Ascending aorta (tissue), 2 donors: ENCODE data around the gene NELFB. TPM values are rescaled to one million over a fixed set of nuclear protein-coding genes. Genes with fewer than 3 reads are reported as not detected.
A peak's percentile ranks its signal among the peaks of the same experiment; 100 is the strongest.

Experiments used
- DNase-seq, 2 donors: peaks; one replicate each; pipeline ENCODE4 v3.0.0-alpha.2; 2019; ENCODE audit warnings: low spot score in 2 of 2
- H3K27ac ChIP-seq, 2 donors: fragments of 200-600 bp; sonication (generic); one replicate each; pipeline ENCODE4 v1.5.1; 2016 to 2017; ENCODE audit warnings: mild to moderate bottlenecking in 1 of 2
- H3K27me3 ChIP-seq: fragments of 200-600 bp; sonication (generic); one replicate; pipeline ENCODE4 v1.5.1; 2017
- H3K36me3 ChIP-seq, 2 donors: fragments of 200-600 bp; sonication (generic); one replicate each; pipeline ENCODE4 v1.5.1; 2016
- H3K4me1 ChIP-seq, 2 donors: fragments of 200-600 bp; sonication (generic); one replicate each; pipeline ENCODE4 v1.5.1; 2016 to 2017; ENCODE audit warnings: mild to moderate bottlenecking in 1 of 2
- H3K4me3 ChIP-seq, 2 donors: fragments of 200-600 bp; sonication (generic); one replicate each; pipeline ENCODE4 v1.5.1; 2016 to 2017; ENCODE audit warnings: mild to moderate bottlenecking in 1 of 2
- H3K9me3 ChIP-seq, 2 donors: fragments of 200-600 bp; sonication (generic); one replicate each; pipeline ENCODE4 v1.5.1; 2016
- CTCF ChIP-seq, 3 experiments: fragments of 200-600 bp in 2 of 3; fragments of 450-650 bp in 1 of 3; sonication (generic) in 2 of 3; IDR thresholded peaks; one replicate each; pipeline ENCODE4 v1.5.1; 2016 to 2019; ENCODE audit warnings: antibody characterized with exemption in 3 of 3, mild to moderate bottlenecking in 1 of 3, moderate library complexity in 1 of 3
- intact Hi-C: fragments of 100-400 bp; cut with DNase I; formaldehyde crosslinking; loops from one replicate; pipeline ENCODE4 v1.15.1; 2023
- total RNA-seq: library from RNA; depleted of rRNA; stranded (reverse); fragments of >200 nt; gene quantifications from one replicate; pipeline ENCODE4 v1.1.0, GENCODE V29; 2016

NELFB gene
- total RNA-seq, 1 donor from 2014 or later = 71.7 TPM

DNA sequence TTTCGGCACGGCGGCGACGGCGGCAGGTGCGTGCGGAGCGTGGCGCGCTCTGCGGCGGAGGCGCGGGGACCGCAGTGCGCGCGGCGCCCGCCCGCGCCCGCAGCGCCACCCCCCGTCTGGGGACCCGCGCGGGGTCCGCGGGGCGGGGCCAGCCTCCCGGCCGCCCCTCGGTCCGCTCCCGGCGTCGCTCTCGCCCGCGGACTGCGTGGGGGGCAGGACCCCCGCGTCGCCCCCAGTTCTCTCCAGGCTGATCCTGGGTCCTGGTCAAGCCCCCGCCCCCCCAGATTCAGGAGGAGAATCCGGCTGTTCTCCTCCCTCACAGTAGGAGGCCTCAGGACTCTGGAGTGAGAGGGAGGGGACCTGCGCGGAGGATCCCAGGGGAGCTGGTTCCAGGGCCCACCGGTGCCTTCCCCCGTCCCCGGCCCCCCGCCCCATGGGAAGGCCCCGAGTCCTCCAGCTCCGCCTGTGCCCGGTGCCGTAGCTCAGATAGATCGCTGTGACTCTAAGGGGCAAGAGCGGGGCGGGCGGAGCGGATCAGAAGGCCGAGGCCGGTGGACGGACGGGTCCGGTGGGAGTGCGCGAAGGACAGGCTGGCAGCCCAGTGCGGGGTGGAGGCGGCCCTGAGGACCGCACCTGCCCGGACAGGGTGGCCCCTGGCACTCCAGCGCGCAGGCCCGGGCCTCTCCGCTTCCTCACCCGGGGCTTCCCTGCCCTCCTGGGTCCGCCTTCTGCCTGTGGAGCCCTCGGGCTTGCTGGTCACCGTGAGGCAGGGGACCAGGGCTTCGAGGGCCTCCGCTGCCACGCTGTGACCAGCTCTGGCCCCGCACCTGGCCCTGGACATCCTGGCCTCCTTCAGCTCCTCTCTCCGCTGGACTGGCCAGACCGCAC is 32.7 kb upstream of the NELFB start, which contains the start of gene RNF208:
RNF208 (minus strand) TSS at position 51 of the 888 bp plus-strand sequence. CDS start 1,028 bp downstream, outside the sequence.
- H3K27me3 ChIP-seq = no peaks in the 10 kb centered on the region
- TF ChIP-seq CTCF (IDR thresholded peaks at IDR 0.05) = no peak
- peak within 1 kb of the TSS; percentile 94 to 95 for H3K27ac ChIP-seq
- H3K36me3 ChIP-seq = no peaks in the 10 kb centered on the region
- peak within 1 kb of the TSS; percentile 75 to 89 for H3K4me3 ChIP-seq
- intact Hi-C loops = loop anchor here (1.0 to 10.0 kb wide), 5 partner anchors 18 to 428 kb away; partner anchors contain the start of genes ANAPC2, CCDC183, SSNA1 and TMEM141
- DNase-seq = no peak
- peaks cover 5 to 19% of the 10 kb centered on the region in 2 donors for H3K4me1 ChIP-seq
- H3K9me3 ChIP-seq = no peaks in the 10 kb centered on the region

GRCh38 chr9:137223078-137223970 is 31.8 kb upstream of the NELFB start:
- Histone ChIP-seq H3K4me3 (peak overlapping the region; percentile 75 to 89), H3K9me3 (no peaks in the 10 kb centered on the region), H3K27ac (peak overlapping the region; percentile 94 to 95), H3K4me1 (peaks cover 5 to 19% of the 10 kb centered on the region in 2 donors), H3K36me3 (no peaks in the 10 kb centered on the region), H3K27me3 (no peaks in the 10 kb centered on the region)
- intact Hi-C loops = loop anchor here (1.0 to 10.0 kb wide), 5 partner anchors 17 to 429 kb away; partner anchors contain the start of genes ANAPC2, CCDC183, SSNA1 and TMEM141
- peak; percentile 94 to 99 for DNase-seq
- TF ChIP-seq CTCF (IDR thresholded peaks at IDR 0.05) = no peak

- Histone ChIP-seq H3K4me1 (peaks cover 5 to 19% of the 10 kb centered on the region in 2 donors), H3K9me3 (no peaks in the 10 kb centered on the region), H3K27me3 (no peaks in the 10 kb centered on the region), H3K36me3 (no peaks in the 10 kb centered on the region), H3K27ac (peak within 1 kb of the TSS; percentile 94 to 95), H3K4me3 (peak within 1 kb of the TSS; percentile 75 to 89)
- TF ChIP-seq CTCF (IDR thresholded peaks at IDR 0.05) = no peak
- intact Hi-C loops = loop anchor here (10.0 kb wide), 1 partner anchor 430 kb away; the partner anchor contains the start of genes CCDC183 and TMEM141
- no peak for DNase-seq
Observed at GRCh38 chr9:137224830-137225694, 30.1 kb upstream of the NELFB start, which contains the start of gene CYSRT1. Gene CYSRT1, plus strand, starts transcription at chr9:137225174. Its CDS starts 448 bp downstream, at chr9:137225622.

GRCh38 chr9:137225699-137226331 is 29.3 kb upstream of the NELFB start:
- DNase-seq = no peak
- no peak overlapping the region for H3K27ac ChIP-seq
- no peak for TF ChIP-seq CTCF (IDR thresholded peaks at IDR 0.05)
- intact Hi-C loops = loop anchor here (2.0 to 10.0 kb wide), 2 partner anchors 107 to 431 kb away; partner anchors contain the start of genes CCDC183 and TMEM141
- no peaks in the 10 kb centered on the region for H3K9me3 ChIP-seq
- H3K4me3 ChIP-seq = no peak overlapping the region
- no peaks in the 10 kb centered on the region for H3K27me3 ChIP-seq
- peaks cover 5 to 19% of the 10 kb centered on the region in 2 donors for H3K4me1 ChIP-seq
- no peaks in the 10 kb centered on the region for H3K36me3 ChIP-seq
